ENCODE results near the gene SLIRP.

The SLIRP gene

DNA sequence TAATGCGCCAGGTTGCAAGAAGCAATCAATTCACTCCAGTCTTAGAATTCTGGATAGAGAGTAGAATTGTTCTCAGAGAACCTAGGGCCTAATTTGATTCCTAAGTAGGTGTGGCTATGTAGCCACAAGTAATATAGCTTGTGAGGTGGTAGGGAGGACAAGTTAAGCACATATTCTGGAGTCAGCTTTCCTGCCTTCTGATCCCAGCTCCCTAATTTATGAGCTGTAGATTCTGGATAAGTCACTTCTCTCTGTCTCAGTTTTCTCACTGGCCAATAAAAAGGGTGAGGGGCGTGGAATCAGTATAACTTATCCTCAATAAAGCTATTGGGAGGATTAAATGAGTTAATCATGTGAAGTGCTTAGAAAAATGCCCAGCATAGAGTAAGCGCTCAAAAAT, 56.1 kb downstream of the SLIRP start:
- Histone ChIP-seq H3K4me1 (ENCODE audit: control insufficient read depth, insufficient read depth, low read length) (no peaks in the 10 kb centered on the region), H3K27ac (ENCODE audit: extremely low read depth, low read depth, low read length) (no peak overlapping the region), H3K4me3 (ENCODE audit: low read depth, low read length) (no peak overlapping the region), H3K36me3 (ENCODE audit: control insufficient read depth in 2 of 2, insufficient read depth in 1 of 2, low read length in 2 of 2) (peaks cover 0 to 2% of the 10 kb centered on the region in 2 experiments; a peak in 2 of 3 replicates), H3K9me3 (ENCODE audit: control insufficient read depth, insufficient read depth, low read depth, low read length) (no peaks in the 10 kb centered on the region)
- POLR2A ChIA-PET = no interaction called here
- CTCF ChIA-PET = no interaction called here
- TF ChIP-seq, protein P1, sequence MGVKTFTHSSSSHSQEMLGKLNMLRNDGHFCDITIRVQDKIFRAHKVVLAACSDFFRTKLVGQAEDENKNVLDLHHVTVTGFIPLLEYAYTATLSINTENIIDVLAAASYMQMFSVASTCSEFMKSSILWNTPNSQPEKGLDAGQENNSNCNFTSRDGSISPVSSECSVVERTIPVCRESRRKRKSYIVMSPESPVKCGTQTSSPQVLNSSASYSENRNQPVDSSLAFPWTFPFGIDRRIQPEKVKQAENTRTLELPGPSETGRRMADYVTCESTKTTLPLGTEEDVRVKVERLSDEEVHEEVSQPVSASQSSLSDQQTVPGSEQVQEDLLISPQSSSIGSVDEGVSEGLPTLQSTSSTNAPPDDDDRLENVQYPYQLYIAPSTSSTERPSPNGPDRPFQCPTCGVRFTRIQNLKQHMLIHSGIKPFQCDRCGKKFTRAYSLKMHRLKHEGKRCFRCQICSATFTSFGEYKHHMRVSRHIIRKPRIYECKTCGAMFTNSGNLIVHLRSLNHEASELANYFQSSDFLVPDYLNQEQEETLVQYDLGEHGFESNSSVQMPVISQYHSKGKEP (tag by site-specific recombination; IDR thresholded peaks at IDR 0.05) = peak; percentile 38
- TF ChIP-seq SETDB1 (IDR thresholded peaks at IDR 0.05; ENCODE audit: insufficient read length, low read length) (no peak), ZNF544 (tag by site-specific recombination; IDR thresholded peaks at IDR 0.05) (no peak), SALL2 (tag by site-specific recombination; IDR thresholded peaks at IDR 0.05; ENCODE audit: borderline replicate concordance) (no peak), ZNF571 (tag by site-specific recombination; IDR thresholded peaks at IDR 0.05) (no peak), TRIM28 (IDR thresholded peaks at IDR 0.05; ENCODE audit: borderline replicate concordance, low read length) (no peak), ZNF560 (tag by site-specific recombination; IDR thresholded peaks at IDR 0.05; ENCODE audit: borderline replicate concordance) (no peak)
- TF ChIP-seq, protein P2, sequence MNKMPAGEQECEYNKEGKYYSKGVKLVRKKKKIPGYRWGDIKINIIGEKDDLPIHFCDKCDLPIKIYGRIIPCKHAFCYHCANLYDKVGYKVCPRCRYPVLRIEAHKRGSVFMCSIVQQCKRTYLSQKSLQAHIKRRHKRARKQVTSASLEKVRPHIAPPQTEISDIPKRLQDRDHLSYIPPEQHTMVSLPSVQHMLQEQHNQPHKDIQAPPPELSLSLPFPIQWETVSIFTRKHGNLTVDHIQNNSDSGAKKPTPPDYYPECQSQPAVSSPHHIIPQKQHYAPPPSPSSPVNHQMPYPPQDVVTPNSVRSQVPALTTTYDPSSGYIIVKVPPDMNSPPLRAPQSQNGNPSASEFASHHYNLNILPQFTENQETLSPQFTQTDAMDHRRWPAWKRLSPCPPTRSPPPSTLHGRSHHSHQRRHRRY (tag by site-specific recombination; IDR thresholded peaks at IDR 0.05) = no peak
- TF ChIP-seq, protein P3, sequence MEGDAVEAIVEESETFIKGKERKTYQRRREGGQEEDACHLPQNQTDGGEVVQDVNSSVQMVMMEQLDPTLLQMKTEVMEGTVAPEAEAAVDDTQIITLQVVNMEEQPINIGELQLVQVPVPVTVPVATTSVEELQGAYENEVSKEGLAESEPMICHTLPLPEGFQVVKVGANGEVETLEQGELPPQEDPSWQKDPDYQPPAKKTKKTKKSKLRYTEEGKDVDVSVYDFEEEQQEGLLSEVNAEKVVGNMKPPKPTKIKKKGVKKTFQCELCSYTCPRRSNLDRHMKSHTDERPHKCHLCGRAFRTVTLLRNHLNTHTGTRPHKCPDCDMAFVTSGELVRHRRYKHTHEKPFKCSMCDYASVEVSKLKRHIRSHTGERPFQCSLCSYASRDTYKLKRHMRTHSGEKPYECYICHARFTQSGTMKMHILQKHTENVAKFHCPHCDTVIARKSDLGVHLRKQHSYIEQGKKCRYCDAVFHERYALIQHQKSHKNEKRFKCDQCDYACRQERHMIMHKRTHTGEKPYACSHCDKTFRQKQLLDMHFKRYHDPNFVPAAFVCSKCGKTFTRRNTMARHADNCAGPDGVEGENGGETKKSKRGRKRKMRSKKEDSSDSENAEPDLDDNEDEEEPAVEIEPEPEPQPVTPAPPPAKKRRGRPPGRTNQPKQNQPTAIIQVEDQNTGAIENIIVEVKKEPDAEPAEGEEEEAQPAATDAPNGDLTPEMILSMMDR (tag by site-specific recombination; IDR thresholded peaks at IDR 0.05) = no peak

Measured in HEK293 (cell line).